Measurements from ENCODE around the gene MACROD2.

GRCh38 chr20:15370370-15370769 lies 1375.1 kb downstream of the MACROD2 start:
- TF ChIP-seq, protein P1, sequence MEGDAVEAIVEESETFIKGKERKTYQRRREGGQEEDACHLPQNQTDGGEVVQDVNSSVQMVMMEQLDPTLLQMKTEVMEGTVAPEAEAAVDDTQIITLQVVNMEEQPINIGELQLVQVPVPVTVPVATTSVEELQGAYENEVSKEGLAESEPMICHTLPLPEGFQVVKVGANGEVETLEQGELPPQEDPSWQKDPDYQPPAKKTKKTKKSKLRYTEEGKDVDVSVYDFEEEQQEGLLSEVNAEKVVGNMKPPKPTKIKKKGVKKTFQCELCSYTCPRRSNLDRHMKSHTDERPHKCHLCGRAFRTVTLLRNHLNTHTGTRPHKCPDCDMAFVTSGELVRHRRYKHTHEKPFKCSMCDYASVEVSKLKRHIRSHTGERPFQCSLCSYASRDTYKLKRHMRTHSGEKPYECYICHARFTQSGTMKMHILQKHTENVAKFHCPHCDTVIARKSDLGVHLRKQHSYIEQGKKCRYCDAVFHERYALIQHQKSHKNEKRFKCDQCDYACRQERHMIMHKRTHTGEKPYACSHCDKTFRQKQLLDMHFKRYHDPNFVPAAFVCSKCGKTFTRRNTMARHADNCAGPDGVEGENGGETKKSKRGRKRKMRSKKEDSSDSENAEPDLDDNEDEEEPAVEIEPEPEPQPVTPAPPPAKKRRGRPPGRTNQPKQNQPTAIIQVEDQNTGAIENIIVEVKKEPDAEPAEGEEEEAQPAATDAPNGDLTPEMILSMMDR (conservative IDR thresholded peaks at IDR 0.05), result no peak
- no peak for TF ChIP-seq ZFX (IDR thresholded peaks at IDR 0.05)
